DOHH2 (cell line): ENCODE data around the gene ANXA6.

Experiments used
- H3F3A ChIP-seq: fragments of 200-600 bp; sonication (generic), shearing (Covaris generic); 2 replicates; pipeline ENCODE4 v1.6.0; 2016; ENCODE audit warnings: antibody characterized with exemption, mild to moderate bottlenecking; ENCODE audit not compliant: control insufficient read depth, insufficient read depth
- H3K27ac ChIP-seq: fragments of 200-600 bp; sonication (generic); 2 replicates; pipeline ENCODE4 v1.5.1; 2014; ENCODE audit warnings: low read depth, mild to moderate bottlenecking, low read length, moderate library complexity
- H3K27me3 ChIP-seq: fragments of 200-600 bp; sonication (generic); 2 replicates; pipeline ENCODE4 v1.6.1; 2014; ENCODE audit warnings: mild to moderate bottlenecking, low read length, mixed read lengths; ENCODE audit not compliant: control insufficient read depth
- H3K36me3 ChIP-seq: fragments of 200-600 bp; sonication (generic); 2 replicates; pipeline ENCODE4 v1.6.1; 2014; ENCODE audit warnings: mild to moderate bottlenecking, low read length, moderate library complexity, mixed read lengths; ENCODE audit not compliant: control insufficient read depth
- H3K4me1 ChIP-seq: fragments of 200-600 bp; sonication (generic); 2 replicates; pipeline ENCODE4 v1.6.1; 2014; ENCODE audit warnings: mild to moderate bottlenecking, low read length, mixed read lengths; ENCODE audit not compliant: control insufficient read depth
- H3K4me2 ChIP-seq: fragments of 200-600 bp; sonication (generic); 2 replicates; pipeline ENCODE4 v1.6.0; 2014; ENCODE audit warnings: mild to moderate bottlenecking, low read length, moderate library complexity
- H3K4me3 ChIP-seq: fragments of 200-600 bp; sonication (generic); 2 replicates; pipeline ENCODE4 v1.5.1; 2014; ENCODE audit warnings: mild to moderate bottlenecking, low read length, mixed read lengths
- H3K79me2 ChIP-seq: fragments of 200-600 bp; sonication (generic); 2 replicates; pipeline ENCODE4 v1.6.1; 2014; ENCODE audit warnings: mild to moderate bottlenecking, low read length, mixed read lengths; ENCODE audit not compliant: control insufficient read depth
- H3K9me2 ChIP-seq: fragments of 200-600 bp; sonication (generic); replicated peaks from 2 replicates; pipeline ENCODE4 v1.6.1; 2014; ENCODE audit warnings: mild to moderate bottlenecking, low read length, mixed read lengths; ENCODE audit not compliant: control insufficient read depth
- H3K9me3 ChIP-seq: fragments of 200-600 bp; sonication (generic); 2 replicates; pipeline ENCODE4 v1.6.1; 2014; ENCODE audit warnings: antibody characterized with exemption, low read length, mixed read lengths; ENCODE audit not compliant: control insufficient read depth, insufficient read depth
- H4K20me1 ChIP-seq: fragments of 200-600 bp; sonication (generic); 2 replicates; pipeline ENCODE4 v1.6.0; 2014; ENCODE audit warnings: low read depth, mild to moderate bottlenecking, antibody characterized with exemption, low read length, moderate library complexity; ENCODE audit not compliant: control insufficient read depth, insufficient read depth
- EZH2phosphoT487 ChIP-seq: fragments of 200-600 bp; sonication (generic); IDR thresholded peaks from 2 replicates; pipeline ENCODE4 v1.6.1; 2017; ENCODE audit warnings: borderline replicate concordance, mild to moderate bottlenecking, antibody characterized with exemption, low read length, moderate library complexity, mixed read lengths
- TF ChIP-seq, protein P1 (sequence below): fragments of 200-600 bp; sonication (generic); IDR thresholded peaks from one replicate; pipeline ENCODE4 v1.5.1; 2014; ENCODE audit warnings: antibody characterized with exemption, mild to moderate bottlenecking, low read depth, low read length; ENCODE audit not compliant: poor library complexity, severe bottlenecking

Gene ANXA6

DNA sequence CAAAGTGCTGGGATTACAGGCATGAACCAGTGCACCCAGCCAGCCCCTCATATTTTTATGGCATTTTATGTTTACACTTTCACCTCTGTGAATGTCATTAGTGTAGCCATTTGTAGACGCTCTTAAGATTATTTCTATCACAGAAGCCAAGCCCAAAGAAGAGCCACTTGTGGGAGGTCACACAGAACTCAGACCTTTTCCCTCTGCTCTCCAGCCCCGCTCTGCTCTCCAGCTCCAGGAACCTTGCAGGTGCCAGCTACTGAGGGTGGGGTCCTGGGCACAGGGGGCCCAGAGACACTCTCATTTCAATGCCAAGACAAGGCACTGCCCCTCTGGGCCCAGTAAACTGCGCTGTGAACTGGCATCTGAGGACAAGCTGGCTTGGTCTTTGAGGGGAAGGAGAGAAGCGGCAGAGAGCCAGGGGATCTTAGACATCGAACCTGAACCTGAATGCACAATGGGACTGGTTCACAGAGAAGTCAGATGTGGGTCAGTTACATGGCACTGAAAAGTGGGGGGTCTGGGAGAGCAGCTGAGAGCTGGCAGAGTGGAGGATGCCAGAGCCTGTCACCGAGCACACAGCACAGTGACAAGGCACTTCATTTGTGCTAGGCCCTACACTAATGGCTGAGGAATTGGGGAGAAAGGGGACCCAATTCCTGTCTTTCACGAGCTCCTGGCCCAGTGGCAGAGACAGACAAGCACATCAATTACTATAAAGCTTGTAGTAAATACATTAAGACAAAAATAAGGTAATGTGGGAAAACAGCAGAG, 16.7 kb downstream of the ANXA6 start:
- no peak overlapping the region for H3K4me2 ChIP-seq

DNA sequence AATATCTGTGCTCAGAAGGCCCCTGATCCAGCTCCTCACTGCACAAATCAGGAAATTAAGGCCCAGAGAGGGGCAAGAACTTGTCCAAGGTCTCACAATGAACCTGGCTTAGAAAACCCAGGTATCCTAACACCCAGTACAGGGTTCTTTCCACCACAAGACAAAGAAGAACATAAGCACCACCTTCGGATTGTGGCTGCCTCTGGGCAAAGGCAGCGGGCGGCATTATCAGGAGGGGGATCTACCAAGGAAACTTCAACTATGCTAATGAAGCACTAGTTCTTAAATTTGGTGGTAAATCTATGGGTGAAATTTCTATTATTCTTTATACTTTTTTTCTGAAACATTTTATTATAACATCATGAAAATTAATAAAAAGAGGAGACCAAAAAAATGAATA, 17.9 kb downstream of the ANXA6 start:
- no peaks in the 10 kb centered on the region for H3F3A ChIP-seq
- no peak overlapping the region for H3K27ac ChIP-seq
- H3K36me3 ChIP-seq: no peaks in the 10 kb centered on the region
- H3K4me1 ChIP-seq: peaks cover 15% of the 10 kb centered on the region
- no peaks in the 10 kb centered on the region for H3K9me2 ChIP-seq
- H3K4me2 ChIP-seq: no peak overlapping the region
- no peaks in the 10 kb centered on the region for H4K20me1 ChIP-seq
- no peaks in the 10 kb centered on the region for H3K9me3 ChIP-seq
- peaks cover 7% of the 10 kb centered on the region for H3K27me3 ChIP-seq
- TF ChIP-seq EZH2phosphoT487: no peak
- TF ChIP-seq, protein P1, sequence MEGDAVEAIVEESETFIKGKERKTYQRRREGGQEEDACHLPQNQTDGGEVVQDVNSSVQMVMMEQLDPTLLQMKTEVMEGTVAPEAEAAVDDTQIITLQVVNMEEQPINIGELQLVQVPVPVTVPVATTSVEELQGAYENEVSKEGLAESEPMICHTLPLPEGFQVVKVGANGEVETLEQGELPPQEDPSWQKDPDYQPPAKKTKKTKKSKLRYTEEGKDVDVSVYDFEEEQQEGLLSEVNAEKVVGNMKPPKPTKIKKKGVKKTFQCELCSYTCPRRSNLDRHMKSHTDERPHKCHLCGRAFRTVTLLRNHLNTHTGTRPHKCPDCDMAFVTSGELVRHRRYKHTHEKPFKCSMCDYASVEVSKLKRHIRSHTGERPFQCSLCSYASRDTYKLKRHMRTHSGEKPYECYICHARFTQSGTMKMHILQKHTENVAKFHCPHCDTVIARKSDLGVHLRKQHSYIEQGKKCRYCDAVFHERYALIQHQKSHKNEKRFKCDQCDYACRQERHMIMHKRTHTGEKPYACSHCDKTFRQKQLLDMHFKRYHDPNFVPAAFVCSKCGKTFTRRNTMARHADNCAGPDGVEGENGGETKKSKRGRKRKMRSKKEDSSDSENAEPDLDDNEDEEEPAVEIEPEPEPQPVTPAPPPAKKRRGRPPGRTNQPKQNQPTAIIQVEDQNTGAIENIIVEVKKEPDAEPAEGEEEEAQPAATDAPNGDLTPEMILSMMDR: no peak
- no peaks in the 10 kb centered on the region for H3K79me2 ChIP-seq
- H3K4me3 ChIP-seq: no peak overlapping the region

More for the DNA sequence above, 16.7 kb downstream of the ANXA6 start:
- H3K9me2 ChIP-seq: no peaks in the 10 kb centered on the region
- no peaks in the 10 kb centered on the region for H3K36me3 ChIP-seq
- H3K4me3 ChIP-seq: no peak overlapping the region
- H3K27me3 ChIP-seq: peaks cover 7% of the 10 kb centered on the region
- H3K79me2 ChIP-seq: no peaks in the 10 kb centered on the region
- H4K20me1 ChIP-seq: no peaks in the 10 kb centered on the region
- no peaks in the 10 kb centered on the region for H3K9me3 ChIP-seq
- no peak for TF ChIP-seq EZH2phosphoT487
- TF ChIP-seq, protein P1: no peak
- H3K4me1 ChIP-seq: peaks cover 11% of the 10 kb centered on the region
- no peaks in the 10 kb centered on the region for H3F3A ChIP-seq
- H3K27ac ChIP-seq: no peak overlapping the region

DNA sequence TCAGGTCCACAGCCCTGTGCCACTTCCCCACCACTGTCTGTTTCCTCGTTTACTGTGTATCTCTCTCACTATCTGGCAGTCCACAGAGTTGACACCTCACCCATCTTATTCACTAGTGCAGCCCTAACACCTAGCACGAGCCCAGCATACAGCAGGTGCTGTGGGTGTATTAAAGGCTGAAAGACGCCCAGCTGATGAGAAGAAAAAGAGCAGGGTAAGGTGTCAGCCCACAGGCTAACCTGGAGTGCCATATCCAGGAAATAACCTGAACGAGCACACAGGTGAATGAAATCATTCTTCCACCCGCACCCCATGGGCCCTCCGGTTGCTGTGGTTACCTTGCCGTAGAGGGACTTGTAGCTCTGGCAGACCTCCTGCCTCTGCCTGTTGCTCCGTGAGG, 18.6 kb downstream of the ANXA6 start:
- no peak overlapping the region for H3K27ac ChIP-seq
- peaks cover 22% of the 10 kb centered on the region for H3K4me1 ChIP-seq
- H3K79me2 ChIP-seq: no peaks in the 10 kb centered on the region
- no peak overlapping the region for H3K4me2 ChIP-seq
- H4K20me1 ChIP-seq: no peaks in the 10 kb centered on the region
- TF ChIP-seq, protein P1: no peak
- TF ChIP-seq EZH2phosphoT487: no peak
- H3K9me2 ChIP-seq: no peaks in the 10 kb centered on the region
- H3K4me3 ChIP-seq: no peak overlapping the region
- H3K9me3 ChIP-seq: no peaks in the 10 kb centered on the region
- peaks cover 7% of the 10 kb centered on the region for H3K27me3 ChIP-seq
- H3K36me3 ChIP-seq: no peaks in the 10 kb centered on the region
- no peaks in the 10 kb centered on the region for H3F3A ChIP-seq
